WI38 (cell line): Measurements from ENCODE around the gene PDE4D.
A peak's percentile ranks its signal among the peaks of the same experiment; 100 is the strongest.

ENCODE experiments used
- H3K4me3 ChIP-seq: 2 replicates; pipeline ENCODE4 v1.5.1; 2011; ENCODE audit warnings: low read depth, mild to moderate bottlenecking, control low read depth, low read length
- CTCF ChIP-seq: IDR thresholded peaks from 2 replicates; pipeline ENCODE4 v1.5.1; 2012; ENCODE audit warnings: low read depth, mild to moderate bottlenecking, control low read depth, low read length

Gene PDE4D

DNA sequence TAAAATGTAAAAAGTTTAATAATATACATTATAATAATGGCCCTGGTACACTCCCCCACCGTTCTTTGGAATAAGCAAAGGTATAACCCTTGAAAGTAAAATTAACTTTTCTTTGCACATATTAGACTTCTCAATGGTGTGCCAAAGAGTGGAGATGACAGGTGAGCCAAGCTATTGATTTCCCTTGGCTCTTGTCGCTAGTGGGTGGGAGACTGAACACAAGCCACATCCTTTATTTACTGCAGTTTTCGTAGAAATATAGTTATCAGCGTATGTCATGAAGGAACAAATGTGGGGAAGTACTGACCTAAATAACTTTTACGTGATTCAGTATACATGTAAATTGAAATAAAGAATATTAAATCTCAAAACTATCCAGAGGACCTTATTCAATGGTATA lies 761.4 kb downstream of the PDE4D start:
- no peak for TF ChIP-seq CTCF

GRCh38 chr5:59130431-59130830 lies 763.1 kb downstream of the PDE4D start:
- no peak overlapping the region for H3K4me3 ChIP-seq
- TF ChIP-seq CTCF: no peak

More for the DNA sequence above, 761.4 kb downstream of the PDE4D start:
- no peak overlapping the region for H3K4me3 ChIP-seq

- H3K4me3 ChIP-seq: no peak overlapping the region
- TF ChIP-seq CTCF: no peak
Observed at GRCh38 chr5:59128646-59129290, 764.8 kb downstream of the PDE4D start.

- H3K4me3 ChIP-seq: peak overlapping the region; percentile 14
- TF ChIP-seq CTCF: no peak
Observed at GRCh38 chr5:59126708-59127573, 766.6 kb downstream of the PDE4D start.

DNA sequence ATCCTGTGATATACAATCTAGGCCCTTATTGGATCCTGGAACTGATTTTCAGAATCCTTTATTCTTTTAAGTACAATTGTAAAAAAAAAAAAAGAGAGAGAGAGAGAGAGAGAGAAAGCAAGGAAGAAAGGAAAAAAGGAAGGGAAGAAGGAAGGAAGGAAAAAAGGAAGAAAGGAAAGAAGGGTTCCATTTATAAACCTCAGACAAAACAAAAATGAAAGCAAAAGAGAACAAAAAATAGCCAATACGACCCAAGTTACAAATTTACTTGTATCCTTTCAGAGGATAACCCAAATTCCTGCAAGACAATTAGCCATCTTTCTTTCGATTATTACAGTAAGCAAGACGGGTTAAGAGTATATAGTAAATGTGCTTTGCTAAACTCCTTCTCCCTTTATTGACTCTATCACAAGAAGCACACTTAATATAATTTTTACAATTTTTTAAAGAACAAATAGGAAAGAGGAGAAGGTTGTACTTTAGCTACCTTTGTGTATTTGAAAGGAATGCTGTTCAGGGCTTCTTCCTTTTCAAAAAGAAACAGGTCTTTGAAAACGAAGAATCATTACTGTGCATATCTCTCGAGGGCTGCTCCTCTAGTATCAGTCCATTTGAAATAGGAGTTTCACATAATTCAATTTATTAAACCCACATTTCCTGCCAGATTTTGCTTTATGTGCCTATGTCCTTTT lies 767.4 kb downstream of the PDE4D start:
- no peak for TF ChIP-seq CTCF
- no peak overlapping the region; the same call in 1 of the 2 replicates for H3K4me3 ChIP-seq

DNA sequence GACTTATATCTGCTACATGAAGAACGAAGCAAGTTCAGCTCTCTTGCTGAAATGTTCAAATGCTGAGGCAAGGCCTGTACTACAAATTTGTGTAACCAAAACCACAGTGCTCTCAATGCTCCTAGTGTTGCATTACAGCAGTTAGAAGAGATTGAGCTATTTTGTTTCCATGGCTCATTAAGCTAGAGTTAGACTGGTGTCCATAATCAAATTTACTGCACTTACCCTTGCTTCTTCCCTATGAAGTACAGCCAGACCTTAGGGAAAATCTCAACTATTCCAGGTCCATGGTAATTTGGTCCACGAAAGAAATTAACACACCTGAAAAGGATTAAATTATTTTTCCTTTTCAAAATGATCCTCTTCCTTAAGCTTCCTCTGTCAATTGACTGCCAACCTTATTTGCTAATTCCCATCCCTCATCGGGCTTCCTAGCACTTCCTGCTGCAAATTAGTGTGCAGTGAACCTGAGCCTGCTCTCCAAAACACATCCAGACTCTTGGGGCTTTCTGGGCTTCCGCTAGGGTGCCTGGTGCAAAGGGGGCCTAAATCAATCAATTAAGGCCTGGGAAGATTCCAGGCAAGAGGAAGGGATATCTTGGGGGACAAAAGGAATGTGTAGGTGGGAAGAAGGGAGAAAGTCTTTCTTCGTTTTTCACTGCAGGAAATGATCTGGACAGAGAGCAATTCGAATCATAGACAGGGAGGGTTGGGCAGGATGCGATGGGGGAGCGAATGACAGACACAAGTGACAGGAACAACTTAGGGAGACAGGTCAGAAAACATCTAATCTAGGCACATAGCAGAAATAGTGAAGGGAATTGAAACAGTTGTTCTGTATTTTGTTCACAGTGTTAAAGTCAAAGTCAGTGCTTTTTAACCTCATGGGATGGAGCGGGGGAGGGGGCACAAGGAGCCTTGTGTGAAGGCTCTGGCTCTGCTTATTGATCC lies 768.2 kb downstream of the PDE4D start:
- no peak overlapping the region for H3K4me3 ChIP-seq
- no peak for TF ChIP-seq CTCF
